ENCODE data around the gene C11orf68.

C11orf68 gene

DNA sequence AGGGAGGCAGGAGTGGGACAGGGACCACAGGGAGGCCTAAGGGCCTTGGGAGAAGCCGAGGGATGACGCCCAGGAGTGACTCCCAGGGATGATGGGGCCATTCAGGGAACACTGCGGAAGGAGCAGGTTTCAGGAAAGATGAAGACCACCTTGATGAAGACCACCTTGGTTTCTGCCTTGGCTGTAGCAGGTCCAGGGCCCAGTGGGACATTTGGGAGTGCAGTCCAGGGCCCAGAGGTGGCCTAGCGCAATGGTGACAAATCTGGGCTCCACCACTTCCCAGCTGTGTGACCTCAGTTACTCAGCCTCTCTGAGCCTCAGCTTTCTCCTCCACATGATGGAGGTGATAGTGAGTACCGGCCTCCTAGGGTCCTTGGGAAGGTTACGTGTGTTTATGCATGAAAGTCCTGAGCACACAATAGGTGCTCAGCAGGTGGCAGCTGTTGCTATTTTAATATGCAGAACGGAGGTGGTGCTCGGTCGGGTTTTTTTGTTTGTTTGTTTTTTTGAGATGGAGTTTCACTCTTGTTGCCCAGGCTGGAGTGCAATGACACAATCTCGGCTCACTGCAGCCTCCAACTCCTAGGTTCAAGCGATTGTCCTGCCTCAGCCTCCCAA lies 27.2 kb upstream of the C11orf68 start:
- DNase-seq, result no peak
- Histone ChIP-seq H3K27me3 (replicated peaks) (no peaks in the 10 kb centered on the region), H3K36me3 (replicated peaks) (no peaks in the 10 kb centered on the region), H3K4me3 (ENCODE audit: low read depth, low read length) (no peak overlapping the region), H3K27ac (no peak overlapping the region)
- TF ChIP-seq, protein P1, sequence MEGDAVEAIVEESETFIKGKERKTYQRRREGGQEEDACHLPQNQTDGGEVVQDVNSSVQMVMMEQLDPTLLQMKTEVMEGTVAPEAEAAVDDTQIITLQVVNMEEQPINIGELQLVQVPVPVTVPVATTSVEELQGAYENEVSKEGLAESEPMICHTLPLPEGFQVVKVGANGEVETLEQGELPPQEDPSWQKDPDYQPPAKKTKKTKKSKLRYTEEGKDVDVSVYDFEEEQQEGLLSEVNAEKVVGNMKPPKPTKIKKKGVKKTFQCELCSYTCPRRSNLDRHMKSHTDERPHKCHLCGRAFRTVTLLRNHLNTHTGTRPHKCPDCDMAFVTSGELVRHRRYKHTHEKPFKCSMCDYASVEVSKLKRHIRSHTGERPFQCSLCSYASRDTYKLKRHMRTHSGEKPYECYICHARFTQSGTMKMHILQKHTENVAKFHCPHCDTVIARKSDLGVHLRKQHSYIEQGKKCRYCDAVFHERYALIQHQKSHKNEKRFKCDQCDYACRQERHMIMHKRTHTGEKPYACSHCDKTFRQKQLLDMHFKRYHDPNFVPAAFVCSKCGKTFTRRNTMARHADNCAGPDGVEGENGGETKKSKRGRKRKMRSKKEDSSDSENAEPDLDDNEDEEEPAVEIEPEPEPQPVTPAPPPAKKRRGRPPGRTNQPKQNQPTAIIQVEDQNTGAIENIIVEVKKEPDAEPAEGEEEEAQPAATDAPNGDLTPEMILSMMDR (IDR thresholded peaks at IDR 0.05; ENCODE audit: low read depth, low read length, missing control alignments), result no peak
- in situ Hi-C loops (cut with HindIII; ENCODE audit: low pct_ligation_motif_present, low sequenced_read_pairs), result no loop called here

DNA sequence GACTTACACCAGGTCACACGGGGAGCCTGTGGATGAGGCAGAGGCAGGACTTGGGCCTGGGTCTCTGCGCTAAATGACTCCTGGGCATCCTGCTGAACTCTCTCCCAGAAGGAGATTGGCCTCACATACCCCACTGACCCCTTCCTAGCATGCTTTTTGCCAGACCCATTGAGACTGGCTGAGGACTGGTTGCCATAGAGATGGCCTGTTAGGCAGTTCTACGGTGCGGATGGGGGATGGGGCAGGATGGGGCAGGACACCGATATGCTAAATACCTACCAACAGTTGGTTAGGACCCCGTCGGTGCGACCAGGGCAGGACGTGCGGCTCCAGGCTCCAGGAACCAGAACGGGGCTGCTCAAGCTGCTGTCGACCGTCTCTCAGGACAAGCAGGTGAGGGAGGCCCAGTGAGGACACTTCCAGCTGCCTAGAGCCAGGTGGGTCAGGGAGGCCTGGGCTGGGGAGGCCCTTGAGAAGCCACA lies 26.6 kb upstream of the C11orf68 start, which contains the start of gene TSGA10IP:
Gene TSGA10IP (plus strand): TSS at position 51 of the 482 bp plus-strand sequence. CDS start 196 bp downstream, at position 247.
- in situ Hi-C loops (cut with HindIII; ENCODE audit: low pct_ligation_motif_present, low sequenced_read_pairs), result no loop called here
- TF ChIP-seq, protein P1 (IDR thresholded peaks at IDR 0.05; ENCODE audit: low read depth, low read length, missing control alignments), result no peak
- H3K4me3 ChIP-seq (ENCODE audit: low read depth, low read length), result no peak within 1 kb of the TSS
- H3K27ac ChIP-seq, result no peak within 1 kb of the TSS
- no peaks in the 10 kb centered on the region for H3K36me3 ChIP-seq (replicated peaks)
- H3K27me3 ChIP-seq (replicated peaks), result no peaks in the 10 kb centered on the region
- no peak for DNase-seq

DNA sequence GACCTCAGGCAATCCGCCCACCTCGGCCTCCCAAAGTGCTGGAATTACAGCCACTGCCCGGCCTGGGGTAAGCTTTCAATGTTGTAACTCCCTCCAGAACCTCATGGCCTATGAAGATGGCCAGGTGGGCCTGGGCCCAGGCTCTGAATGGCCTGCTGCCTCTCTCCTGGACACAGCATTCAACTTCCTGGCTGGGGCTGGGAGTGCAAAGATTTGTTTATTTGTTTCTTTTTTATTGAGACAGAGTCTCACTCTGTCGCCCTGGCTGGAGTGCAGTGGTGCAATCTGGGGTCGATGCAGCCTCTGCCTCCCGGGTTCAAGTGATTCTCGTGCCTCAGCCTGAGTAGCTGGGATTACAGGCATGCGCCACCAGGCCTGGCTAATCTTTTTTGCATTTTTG lies 25.9 kb upstream of the C11orf68 start:
- Histone ChIP-seq H3K27ac (no peak overlapping the region), H3K4me3 (ENCODE audit: low read depth, low read length) (no peak overlapping the region)

DNA sequence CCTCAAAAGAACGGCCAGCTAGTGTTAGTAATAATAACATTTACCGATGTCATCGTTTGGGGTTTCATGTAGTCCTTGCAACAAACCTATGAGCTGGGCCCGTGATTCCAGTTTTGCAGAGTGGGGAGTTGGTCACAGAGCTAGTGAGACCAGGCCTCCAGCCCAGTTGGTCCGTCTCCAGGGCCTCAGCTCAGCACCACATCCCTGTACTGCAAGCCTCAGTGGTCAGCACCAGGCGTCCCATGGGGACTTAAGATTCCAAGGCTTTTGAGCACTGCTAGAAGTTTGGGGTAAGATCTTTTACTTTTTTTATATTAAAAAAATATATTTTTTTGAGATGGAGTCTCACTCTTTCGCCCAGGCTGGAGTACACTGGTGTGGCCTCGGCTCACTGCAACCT lies 25.3 kb upstream of the C11orf68 start:
- in situ Hi-C loops (cut with HindIII; ENCODE audit: low pct_ligation_motif_present, low sequenced_read_pairs), result no loop called here
- no peak overlapping the region for H3K27ac ChIP-seq
- TF ChIP-seq, protein P1 (IDR thresholded peaks at IDR 0.05; ENCODE audit: low read depth, low read length, missing control alignments), result no peak

More for the DNA sequence above, 25.9 kb upstream of the C11orf68 start:
- TF ChIP-seq, protein P1 (IDR thresholded peaks at IDR 0.05; ENCODE audit: low read depth, low read length, missing control alignments), result no peak
- in situ Hi-C loops (cut with HindIII; ENCODE audit: low pct_ligation_motif_present, low sequenced_read_pairs), result no loop called here
- no peaks in the 10 kb centered on the region for H3K27me3 ChIP-seq (replicated peaks)
- no peak for DNase-seq
- no peaks in the 10 kb centered on the region for H3K36me3 ChIP-seq (replicated peaks)

DNA sequence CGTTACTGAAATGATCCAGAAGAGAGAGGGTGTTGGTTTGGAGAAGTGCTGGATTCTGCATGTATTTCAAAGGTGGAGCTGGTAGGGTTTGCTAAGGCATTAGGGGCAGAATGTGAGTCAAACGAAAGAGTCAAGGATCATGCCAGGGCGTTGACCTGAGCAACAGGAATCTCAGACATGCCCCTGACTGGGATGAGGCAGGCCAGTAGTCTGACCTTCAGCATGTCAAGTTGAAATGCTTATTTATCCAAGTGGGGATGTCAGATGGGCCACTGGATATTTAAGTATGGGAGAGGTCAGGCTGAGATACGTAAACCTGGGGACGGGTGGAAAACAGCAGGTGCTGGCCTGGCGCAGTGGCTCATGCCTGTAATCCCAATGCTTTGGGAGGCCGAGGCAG lies 23.7 kb upstream of the C11orf68 start:
- TF ChIP-seq, protein P1 (IDR thresholded peaks at IDR 0.05; ENCODE audit: low read depth, low read length, missing control alignments), result no peak
- H3K27ac ChIP-seq, result no peak overlapping the region
- H3K36me3 ChIP-seq (replicated peaks), result no peaks in the 10 kb centered on the region
- H3K27me3 ChIP-seq (replicated peaks), result no peaks in the 10 kb centered on the region
- H3K4me3 ChIP-seq (ENCODE audit: low read depth, low read length), result no peak overlapping the region
- in situ Hi-C loops (cut with HindIII; ENCODE audit: low pct_ligation_motif_present, low sequenced_read_pairs), result no loop called here
- no peak for DNase-seq

More for the DNA sequence above, 25.3 kb upstream of the C11orf68 start:
- Histone ChIP-seq H3K36me3 (replicated peaks) (no peaks in the 10 kb centered on the region), H3K4me3 (ENCODE audit: low read depth, low read length) (no peak overlapping the region), H3K27me3 (replicated peaks) (no peaks in the 10 kb centered on the region)
- DNase-seq, result no peak
